HUES6 (cell line): ENCODE results near the gene FAM72B.
"Not testable (repeated sequence)": the region's sequence is repeated elsewhere in the genome, so short reads cannot be mapped to it uniquely, and the experiment has no call there.

Source experiments
- H3K27ac ChIP-seq: 2 replicates; pipeline ENCODE4 v1.7.0; 2013; ENCODE audit warnings: low read depth, mild to moderate bottlenecking, low read length, inconsistent platforms
- H3K27me3 ChIP-seq: 2 replicates; pipeline ENCODE4 v1.6.1; 2013; ENCODE audit warnings: low read length; ENCODE audit not compliant: control insufficient read depth, insufficient read depth
- H3K36me3 ChIP-seq: 2 replicates; pipeline ENCODE4 v1.6.1; 2013; ENCODE audit warnings: low read length; ENCODE audit not compliant: control insufficient read depth, insufficient read depth
- H3K4me1 ChIP-seq: 2 replicates; pipeline ENCODE4 v1.6.1; 2013; ENCODE audit warnings: low read length; ENCODE audit not compliant: control insufficient read depth, insufficient read depth
- H3K4me3 ChIP-seq: 2 replicates; pipeline ENCODE4 v1.5.1; 2013; ENCODE audit warnings: low read depth, low read length
- H3K9ac ChIP-seq: one replicate; pipeline ENCODE4 v1.6.1; 2013; ENCODE audit warnings: mild to moderate bottlenecking, low read length
- H3K9me3 ChIP-seq: 2 replicates; pipeline ENCODE4 v1.6.1; 2013; ENCODE audit warnings: low read depth, low read length; ENCODE audit not compliant: control insufficient read depth, insufficient read depth

The FAM72B gene

GRCh38 chr1:121163850-121164757, 20.0 kb downstream of the FAM72B start:
- H3K9ac ChIP-seq, H3K4me1 ChIP-seq, H3K27ac ChIP-seq, H3K9me3 ChIP-seq, H3K36me3 ChIP-seq, H3K4me3 ChIP-seq, H3K27me3 ChIP-seq: not testable (repeated sequence)

- H3K4me1 ChIP-seq, H3K27me3 ChIP-seq, H3K4me3 ChIP-seq, H3K9ac ChIP-seq, H3K27ac ChIP-seq, H3K9me3 ChIP-seq, H3K36me3 ChIP-seq: not testable (repeated sequence)
These were observed 22.8 kb downstream of the FAM72B start for GRCh38 chr1:121161199-121161901.

- not testable (repeated sequence) for H3K4me1 ChIP-seq, H3K27me3 ChIP-seq, H3K9me3 ChIP-seq, H3K36me3 ChIP-seq, H3K27ac ChIP-seq, H3K9ac ChIP-seq, H3K4me3 ChIP-seq
These were observed 24.0 kb downstream of the FAM72B start for GRCh38 chr1:121160118-121160517.

GRCh38 chr1:121157609-121158008, 26.5 kb downstream of the FAM72B start:
- not testable (repeated sequence) for H3K4me1 ChIP-seq, H3K9ac ChIP-seq, H3K27me3 ChIP-seq, H3K9me3 ChIP-seq, H3K27ac ChIP-seq, H3K36me3 ChIP-seq, H3K4me3 ChIP-seq

GRCh38 chr1:121156958-121157603, 27.1 kb downstream of the FAM72B start:
- H3K9me3 ChIP-seq, H3K4me3 ChIP-seq, H3K36me3 ChIP-seq, H3K4me1 ChIP-seq, H3K27me3 ChIP-seq, H3K9ac ChIP-seq, H3K27ac ChIP-seq: not testable (repeated sequence)

- not testable (repeated sequence) for H3K27me3 ChIP-seq, H3K27ac ChIP-seq, H3K4me1 ChIP-seq, H3K9ac ChIP-seq, H3K36me3 ChIP-seq, H3K9me3 ChIP-seq, H3K4me3 ChIP-seq
These were observed 28.3 kb downstream of the FAM72B start for GRCh38 chr1:121155671-121156358.

- not testable (repeated sequence) for H3K27me3 ChIP-seq, H3K4me3 ChIP-seq, H3K36me3 ChIP-seq, H3K4me1 ChIP-seq, H3K9me3 ChIP-seq, H3K27ac ChIP-seq, H3K9ac ChIP-seq
These were observed 29.3 kb downstream of the FAM72B start for GRCh38 chr1:121154811-121155210.

- H3K9ac ChIP-seq, H3K27ac ChIP-seq, H3K9me3 ChIP-seq: not testable (repeated sequence)
These were observed 31.4 kb downstream of the FAM72B start for GRCh38 chr1:121152788-121153187.

GRCh38 chr1:121151294-121151693, 32.8 kb downstream of the FAM72B start:
- not testable (repeated sequence) for H3K27me3 ChIP-seq, H3K9ac ChIP-seq, H3K4me3 ChIP-seq, H3K4me1 ChIP-seq, H3K27ac ChIP-seq, H3K9me3 ChIP-seq, H3K36me3 ChIP-seq

More at GRCh38 chr1:121152788-121153187, 31.4 kb downstream of the FAM72B start:
- not testable (repeated sequence) for H3K4me1 ChIP-seq, H3K36me3 ChIP-seq, H3K4me3 ChIP-seq, H3K27me3 ChIP-seq

- H3K4me3 ChIP-seq: not testable (repeated sequence)
These were observed 35.5 kb downstream of the FAM72B start for GRCh38 chr1:121148489-121149190.

More at GRCh38 chr1:121148489-121149190, 35.5 kb downstream of the FAM72B start:
- H3K36me3 ChIP-seq, H3K9ac ChIP-seq, H3K4me1 ChIP-seq, H3K27ac ChIP-seq, H3K27me3 ChIP-seq, H3K9me3 ChIP-seq: not testable (repeated sequence)
